HFF-Myc (cell line): ENCODE measurements around the gene ECM2.

Experiments
- DNase-seq: peaks from one replicate; pipeline ENCODE4 v3.0.0-alpha.2; 2011; ENCODE audit warnings: low read depth; ENCODE audit errors: extremely low read depth
- H3K4me3 ChIP-seq: replicated peaks from 2 replicates; pipeline ENCODE4 v1.5.1; 2011; ENCODE audit warnings: low read depth, mild to moderate bottlenecking, control low read depth, low read length
- CTCF ChIP-seq: IDR thresholded peaks from 2 replicates; pipeline ENCODE4 v1.5.1; 2012; ENCODE audit warnings: mild to moderate bottlenecking, low read depth, low read length, control low read depth; ENCODE audit errors: missing control alignments

The ECM2 gene

DNA sequence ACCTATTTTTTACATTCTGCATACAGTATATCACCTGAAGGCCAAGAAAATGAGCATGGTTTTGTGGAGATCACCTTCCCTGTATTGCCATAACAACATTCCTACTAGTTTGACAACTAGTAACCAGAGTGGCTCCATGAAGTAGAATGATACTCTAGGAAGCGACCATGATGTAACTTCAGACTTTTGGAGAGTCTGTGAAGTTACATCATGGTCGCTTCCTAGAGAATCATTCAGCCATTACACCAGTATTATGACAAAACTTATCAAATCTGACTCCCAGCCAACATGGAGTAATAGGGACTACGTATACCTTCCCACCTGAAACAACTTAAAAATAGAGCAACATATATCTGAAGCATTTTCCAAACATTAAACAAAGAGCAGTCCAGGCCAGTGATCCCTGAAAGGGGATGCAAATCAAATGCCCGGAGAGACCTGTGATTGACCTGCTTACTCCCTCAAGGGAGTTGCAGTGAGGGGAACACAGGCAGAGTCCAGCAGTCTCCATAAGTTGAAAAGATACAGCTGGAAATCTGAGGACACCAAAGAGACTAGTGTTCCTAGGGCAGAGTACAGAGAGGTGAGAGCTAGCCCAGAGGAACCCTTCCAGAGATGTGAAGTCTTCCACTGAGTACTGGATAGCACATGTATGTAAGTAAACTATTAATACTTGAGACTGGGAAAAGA is 7.8 kb downstream of the ECM2 start:
- DNase-seq = no peak
- H3K4me3 ChIP-seq = no peak overlapping the region
- TF ChIP-seq CTCF = no peak

DNA sequence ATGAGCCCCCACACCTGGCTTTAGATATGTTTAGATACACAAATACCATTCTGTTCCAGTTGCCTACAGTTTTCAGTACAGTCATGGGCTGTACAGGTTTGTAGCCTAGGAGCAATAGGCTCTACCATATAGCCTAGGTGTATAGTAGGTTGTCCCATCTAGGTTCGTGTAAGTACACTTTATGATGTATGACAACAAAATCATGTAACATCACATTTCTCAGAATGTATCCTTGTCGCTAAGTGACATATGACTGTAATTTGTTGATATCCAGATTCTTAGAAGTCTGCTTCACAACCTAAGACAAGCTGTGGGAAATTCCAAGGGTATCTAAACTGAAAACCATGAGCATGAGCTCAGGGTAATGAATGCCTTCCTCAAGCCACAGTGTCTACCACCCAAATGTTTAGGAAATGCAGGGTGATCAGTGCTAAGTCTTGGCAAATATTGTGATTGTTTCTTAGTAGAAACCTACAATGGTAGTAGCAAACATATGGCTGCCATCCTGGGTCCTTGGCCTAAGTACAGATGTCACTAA is 8.4 kb downstream of the ECM2 start:
- H3K4me3 ChIP-seq = no peak overlapping the region
- TF ChIP-seq CTCF = no peak
- no peak for DNase-seq

GRCh38 chr9:92525306-92525705 is 10.5 kb downstream of the ECM2 start:
- peak; percentile 38 for DNase-seq
- H3K4me3 ChIP-seq = no peak overlapping the region
- TF ChIP-seq CTCF = no peak

GRCh38 chr9:92524881-92525280 is 10.9 kb downstream of the ECM2 start:
- no peak for DNase-seq
- no peak for TF ChIP-seq CTCF
- H3K4me3 ChIP-seq = no peak overlapping the region

DNA sequence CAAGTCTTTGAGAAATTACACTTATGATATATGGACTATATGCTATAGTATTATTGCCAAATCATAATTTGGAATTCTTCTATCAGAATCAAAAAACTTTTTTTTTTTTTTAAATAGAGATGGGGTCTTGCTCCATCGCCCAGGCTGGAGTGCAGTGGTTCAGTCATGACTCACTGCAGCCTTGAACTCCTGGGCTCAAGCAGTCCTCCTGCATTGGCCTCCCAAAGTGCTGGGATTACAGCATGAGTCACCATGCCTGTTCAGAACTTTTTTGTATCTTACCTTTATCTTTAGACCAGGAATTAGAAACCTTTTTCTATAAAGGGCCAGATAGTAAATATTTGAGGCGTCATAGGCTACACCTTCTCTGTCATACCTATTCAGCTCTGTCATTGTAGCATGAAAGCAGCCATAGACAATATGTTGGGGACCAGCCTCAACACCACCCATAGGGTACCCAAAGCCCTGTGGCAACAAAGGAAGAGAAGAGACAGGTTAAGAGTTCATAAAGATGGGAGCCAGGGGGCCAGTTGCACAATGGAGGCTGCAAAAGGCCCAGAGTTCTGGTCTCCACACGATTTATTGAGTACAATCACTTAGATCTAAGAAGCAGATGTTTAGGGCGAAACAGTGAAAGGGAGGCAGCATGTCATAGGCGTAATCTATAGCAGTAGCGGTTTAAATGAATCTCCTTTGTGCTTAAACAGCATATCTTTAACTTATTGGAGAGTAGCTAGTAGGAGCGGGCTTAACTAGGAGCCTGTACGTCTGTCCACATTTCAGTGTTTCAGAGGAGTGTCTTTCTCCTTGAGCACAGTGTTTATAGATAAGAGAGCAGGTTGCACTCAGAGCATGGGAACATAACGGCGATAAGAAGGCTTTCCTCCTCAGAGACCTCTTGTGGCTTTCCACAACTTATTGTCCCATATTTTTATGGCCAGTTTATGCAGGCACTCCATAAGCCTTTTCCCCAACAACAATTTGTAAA is 12.5 kb downstream of the ECM2 start:
- no peak for DNase-seq
- TF ChIP-seq CTCF = no peak
- no peak overlapping the region for H3K4me3 ChIP-seq

- TF ChIP-seq CTCF = no peak
- H3K4me3 ChIP-seq = no peak overlapping the region
- DNase-seq = no peak
These were observed 15.0 kb downstream of the ECM2 start for GRCh38 chr9:92520837-92521236.
